Adrenal gland (tissue), 12 donors: ENCODE data around the gene ZGRF1. TPM values are rescaled to one million over a fixed set of nuclear protein-coding genes. Genes with fewer than 3 reads are reported as not detected.

Experiments
- DNase-seq, 7 donors: peaks; one replicate each; pipeline ENCODE4 v3.0.0-alpha.2; 2019 to 2020
- H3K27ac ChIP-seq, 5 donors: fragments of 200-600 bp; sonication (generic) in 4 of 5; 1 replicate in 3 of 5; 2 replicates in 2 of 5; pipeline versions ENCODE4 v1.5.1 to v1.8.0; 2016 to 2020; ENCODE audit warnings: mild to moderate bottlenecking in 1 of 5
- H3K27me3 ChIP-seq: fragments of 200-600 bp; 2 replicates; pipeline ENCODE4 v1.8.0; 2021
- H3K36me3 ChIP-seq, 2 donors: fragments of 200-600 bp; replicated peaks in 1 of 2; 1 replicate in 1 of 2; 2 replicates in 1 of 2; pipeline versions ENCODE4 v1.5.1 to v1.8.0; 2018 to 2022
- H3K4me1 ChIP-seq, 2 donors: fragments of 200-600 bp; replicated peaks in 1 of 2; 1 replicate in 1 of 2; 2 replicates in 1 of 2; pipeline versions ENCODE4 v1.5.1 to v1.8.0; 2018 to 2021
- H3K4me3 ChIP-seq, 4 donors: fragments of 200-600 bp; sonication (generic) in 3 of 4; one replicate each; pipeline ENCODE4 v1.5.1; 2016 to 2018
- H3K9me3 ChIP-seq, 3 donors: fragments of 200-600 bp; sonication (generic) in 1 of 3; replicated peaks in 1 of 3; 1 replicate in 2 of 3; 2 replicates in 1 of 3; pipeline versions ENCODE4 v1.5.1 to v1.8.0; 2016 to 2021
- CTCF ChIP-seq, 6 experiments: fragments of 450-650 bp in 4 of 6; fragments of 200-600 bp in 2 of 6; sonication (generic) in 1 of 6; IDR thresholded peaks; 1 replicate in 5 of 6; 2 replicates in 1 of 6; pipeline versions ENCODE4 v1.5.1 to v1.8.0; 2016 to 2021; ENCODE audit warnings: antibody characterized with exemption in 6 of 6, mild to moderate bottlenecking in 2 of 6, moderate library complexity in 1 of 6
- POLR2A ChIP-seq, 2 donors: fragments of 450-650 bp; IDR thresholded peaks; one replicate each; pipeline ENCODE4 v1.6.1; 2017; ENCODE audit warnings: antibody characterized with exemption in 2 of 2, mild to moderate bottlenecking in 2 of 2, moderate library complexity in 1 of 2
- WGBS, 4 donors: extraction: QIAGEN DNeasy Blood & Tissue Kit in 2 of 4; methylation state at CpG; one replicate each; pipeline versions ENCODE4 v1.1.5 to v1.1.7; 2013 to 2017; 5-methylcytosine and 5-hydroxymethylcytosine counted together
- intact Hi-C, 2 donors: fragments of 100-400 bp; cut with DNase I; formaldehyde crosslinking; loops; one replicate each; pipeline versions ENCODE4 v1.14.1 to v1.15.0; 2022 to 2023
- polyA plus RNA-seq, 3 donors: library from polyadenylated mRNA; stranded (reverse); fragments of 200-250 nt in 2 of 3; fragments of 350-450 nt in 1 of 3; fragmentation: Illumina TruSeq in 1 of 3; extraction: RNeasy Lipid Tissue Mini Kit (QIAGEN cat#74804) in 1 of 3; gene quantifications; one replicate each; pipeline ENCODE4 v1.2.3, GENCODE V29; 2013 to 2014
- total RNA-seq, 9 donors: library from RNA; depleted of rRNA in 4 of 9; stranded (reverse); fragments of >200 nt in 4 of 9; fragments of 120-200 nt in 1 of 9; fragmentation: NEBNext Ultra II Directional in 1 of 9; extraction: Animal tissue kit (Norgen Biotek cat#: 25700) in 1 of 9; gene quantifications; one replicate each; pipeline versions ENCODE4 v1.1.0 to v1.2.4, GENCODE V29; 2013 to 2023
- donor health status: healthy with polysubstance abuse.
- donor health status: Bipolar disorder and iron deficiency.
- donor health status: DM: yes; HTN: yes; CAD: no.
- donor health status: DM: no; HTN: no; CAD: no.
- donor health status: DM: no; HTN: no; CAD: no.
- donor health status: DM: yes; HTN: yes; CAD: no.

The ZGRF1 gene
- total and polyA plus RNA-seq, 12 donors, result 0.66 to 17.6 (median 2.8) TPM

- 65 to 69% (median 65%) methylated on average over 4 of the region's 4 CpGs for WGBS, 4 donors
- TF ChIP-seq CTCF (IDR thresholded peaks at IDR 0.05) (no peak), POLR2A (IDR thresholded peaks at IDR 0.05) (no peak)
- H3K27ac ChIP-seq, result no peak overlapping the region
- intact Hi-C loops, result no loop called here
- H3K9me3 ChIP-seq, result no peaks in the 10 kb centered on the region
- no peaks in the 10 kb centered on the region for H3K36me3 ChIP-seq
- H3K27me3 ChIP-seq, result peaks cover 87% of the 10 kb centered on the region
- DNase-seq, result no peak
- H3K4me3 ChIP-seq, result no peak overlapping the region
- H3K4me1 ChIP-seq, result peaks cover 21 to 38% of the 10 kb centered on the region in 2 donors
Observed at GRCh38 chr4:112511803-112512118, 124.9 kb downstream of the ZGRF1 start.

GRCh38 chr4:112511093-112511802, 125.5 kb downstream of the ZGRF1 start:
- Histone ChIP-seq H3K4me1 (peaks cover 16 to 33% of the 10 kb centered on the region in 2 donors), H3K9me3 (no peaks in the 10 kb centered on the region), H3K27ac (no peak overlapping the region), H3K36me3 (no peaks in the 10 kb centered on the region), H3K4me3 (no peak overlapping the region), H3K27me3 (peaks cover 83% of the 10 kb centered on the region)
- TF ChIP-seq POLR2A (IDR thresholded peaks at IDR 0.05), result no peak
- TF ChIP-seq CTCF (IDR thresholded peaks at IDR 0.05), result no peak
- DNase-seq, result no peak
- WGBS, 4 donors, result 30 to 40% (median 32%) methylated on average over 37 to 40 of the region's 40 CpGs
- intact Hi-C loops, result no loop called here

GRCh38 chr4:112510291-112511092, 126.2 kb downstream of the ZGRF1 start:
- no peak overlapping the region for H3K4me3 ChIP-seq

More at GRCh38 chr4:112510291-112511092, 126.2 kb downstream of the ZGRF1 start:
- Histone ChIP-seq H3K9me3 (no peaks in the 10 kb centered on the region), H3K36me3 (no peaks in the 10 kb centered on the region), H3K27me3 (peaks cover 82% of the 10 kb centered on the region), H3K27ac (no peak overlapping the region), H3K4me1 (peaks cover 12 to 26% of the 10 kb centered on the region in 2 donors)
- DNase-seq, result no peak
- intact Hi-C loops, result no loop called here
- TF ChIP-seq CTCF (IDR thresholded peaks at IDR 0.05) (no peak), POLR2A (IDR thresholded peaks at IDR 0.05) (no peak)
- WGBS, 4 donors, result 4 to 11% (median 7%) methylated on average over 18 to 34 of the region's 34 CpGs
